Anterior cingulate cortex (tissue), 58 donors: ENCODE results near the gene LATS2.
A peak's percentile ranks its signal among the peaks of the same experiment; 100 is the strongest.

Experiments used
- DNase-seq, 58 donors: peaks; one replicate each; lab custom pipeline; 2025; lab: John Stamatoyannopoulos, UW

Gene LATS2

DNA sequence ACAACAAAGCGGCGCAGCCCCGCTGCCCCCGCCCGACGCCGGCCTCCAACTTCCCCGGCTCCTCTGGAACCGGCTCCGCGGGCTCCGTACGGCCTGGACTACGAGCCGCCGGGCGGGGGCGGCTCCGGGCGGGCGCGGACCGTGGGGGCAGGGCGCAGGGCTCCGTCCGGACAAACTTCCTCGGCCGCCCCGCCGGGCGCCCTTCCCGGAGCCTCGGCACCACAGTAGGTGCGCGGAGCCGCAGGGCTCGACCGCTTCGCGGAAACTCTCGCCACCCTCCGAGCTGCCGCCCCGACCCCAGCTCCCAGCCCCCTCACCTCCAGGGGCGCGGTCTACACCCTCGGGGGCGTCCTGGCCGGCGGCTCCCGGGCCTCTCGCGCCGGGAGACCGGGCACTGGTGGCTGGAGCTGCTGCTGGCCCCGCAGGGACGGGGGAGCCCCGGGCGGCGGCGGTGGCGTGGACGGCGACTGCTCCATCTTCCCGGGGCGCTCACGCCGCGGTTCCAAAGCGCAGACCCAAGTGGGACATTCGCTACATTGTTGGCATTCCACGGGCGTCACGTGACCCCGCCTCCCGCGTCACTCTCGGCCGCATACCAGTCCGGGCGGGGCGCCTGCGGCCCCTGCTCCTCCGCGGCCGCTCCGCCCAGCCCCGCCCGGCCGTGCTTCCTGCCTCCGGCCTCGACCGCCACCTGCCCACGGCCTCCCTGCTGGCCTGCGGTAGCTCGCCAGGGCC lies at the start of gene LATS2:
TSS of gene LATS2 (minus strand) at position 558 of the 735 bp plus-strand sequence. CDS start 15,560 bp downstream, outside the sequence.
- peak in 55 of 58 donors; percentile 10 to 94 (median 75) for DNase-seq

DNA sequence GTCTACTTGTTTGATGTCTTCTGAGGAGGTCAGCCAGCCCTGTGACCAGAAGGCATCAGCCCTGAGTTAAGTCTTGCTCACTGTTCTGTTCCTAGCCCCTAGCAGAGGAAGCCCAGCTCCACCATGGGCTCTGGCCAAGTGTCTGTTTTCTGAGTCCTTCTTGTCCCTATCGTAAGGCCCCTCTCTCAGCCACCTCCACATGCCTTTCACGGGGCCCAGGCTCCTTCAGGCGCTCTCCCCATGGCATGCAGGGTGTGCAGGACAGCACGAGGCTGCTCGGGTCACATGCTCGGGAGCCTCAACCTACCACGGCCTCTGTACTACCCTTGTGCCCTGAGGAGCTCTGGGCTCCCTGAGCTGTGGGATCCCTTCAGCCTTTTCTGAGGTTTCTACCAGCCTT lies 47.8 kb upstream of the LATS2 start:
- DNase-seq: no peak

DNA sequence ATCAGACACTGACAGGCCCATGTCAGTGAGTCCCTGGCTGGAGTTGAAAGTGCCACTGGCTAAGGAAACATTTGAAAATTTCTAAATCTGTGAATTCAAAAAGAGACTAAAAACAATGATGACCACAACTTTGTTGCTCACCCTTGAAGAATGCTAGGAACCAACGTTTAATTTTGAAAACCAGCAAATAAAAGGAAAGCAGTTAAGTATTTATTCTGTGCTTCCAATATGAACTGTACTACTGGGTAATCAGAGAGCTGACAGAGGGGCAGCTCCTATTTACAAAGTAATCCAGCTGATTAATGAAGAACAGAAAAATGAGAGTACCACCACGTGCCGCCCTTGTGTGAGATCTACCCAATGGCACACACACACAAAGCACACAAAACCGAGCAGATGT lies 44.7 kb upstream of the LATS2 start:
- DNase-seq: no peak

DNA sequence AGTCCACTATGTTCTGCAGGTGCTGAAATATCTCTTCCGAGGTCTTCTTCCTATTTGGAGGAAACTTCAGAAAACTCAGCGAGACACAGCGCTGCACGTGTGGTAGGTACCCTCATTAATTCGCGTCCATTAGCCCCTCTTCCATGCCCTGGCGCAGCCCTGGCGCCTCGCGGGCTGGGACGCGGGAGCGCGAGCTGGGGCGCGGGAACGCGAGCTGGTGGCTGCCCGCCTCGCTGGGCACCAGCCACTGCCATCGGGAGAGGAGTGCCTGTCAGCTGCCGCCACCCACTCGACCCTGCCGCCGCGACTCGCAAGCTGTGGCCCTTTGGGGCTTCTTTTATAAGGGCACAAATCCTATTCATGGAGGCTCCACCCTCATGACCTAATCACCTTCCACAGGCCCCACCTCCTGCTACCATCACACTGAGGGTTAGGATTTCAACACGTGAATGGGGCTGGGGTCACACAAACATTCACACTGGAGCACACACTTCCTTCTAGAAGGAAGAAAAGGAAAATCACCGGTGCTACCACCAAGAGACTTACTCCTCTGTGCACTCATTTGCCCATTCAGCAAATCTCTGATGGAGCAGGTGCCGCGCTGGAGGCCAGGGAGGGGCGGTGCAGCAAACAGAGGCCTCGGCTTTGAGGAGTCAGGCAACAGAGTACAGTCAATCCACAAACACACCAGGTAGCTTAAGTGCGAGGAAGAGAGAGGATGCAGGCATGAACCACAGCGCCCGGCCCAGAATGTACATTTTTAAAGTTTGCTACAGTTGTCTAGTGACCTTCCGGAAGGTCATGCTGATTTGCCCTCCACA lies 43.0 kb upstream of the LATS2 start:
- no peak for DNase-seq

DNA sequence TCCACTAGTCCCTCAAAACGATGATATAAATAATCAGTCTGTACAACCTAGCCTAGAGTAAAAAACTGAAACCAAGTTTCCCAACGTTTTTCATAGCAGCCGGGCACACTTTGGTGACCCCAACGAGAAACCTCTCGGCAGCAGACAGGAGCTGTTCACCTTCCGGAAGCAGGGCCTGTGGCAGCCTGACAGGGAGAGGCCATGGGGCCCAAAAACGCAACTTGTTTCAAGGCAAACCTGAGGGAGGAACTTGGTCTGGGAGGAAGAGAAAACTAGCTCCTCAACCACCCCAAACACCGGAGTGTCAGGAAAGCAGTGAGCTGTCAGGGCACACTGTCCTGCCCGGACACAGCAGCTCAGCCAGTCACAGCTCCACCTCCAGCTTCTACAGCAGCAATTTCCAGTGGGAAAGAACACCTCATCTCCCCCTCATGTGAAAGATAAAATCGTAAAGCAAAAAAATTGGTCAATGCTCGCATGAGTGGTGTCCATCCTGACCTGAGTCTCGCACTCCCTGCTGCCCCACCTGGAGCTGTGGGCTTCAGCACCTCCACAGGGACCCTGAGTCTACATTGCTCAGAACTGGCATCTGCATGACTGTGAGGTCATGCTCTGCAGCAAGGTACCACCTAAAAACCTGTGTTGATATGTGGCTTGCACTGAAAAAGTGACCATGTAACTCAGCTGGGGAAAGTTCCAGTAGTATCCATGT lies 40.6 kb upstream of the LATS2 start:
- no peak for DNase-seq

DNA sequence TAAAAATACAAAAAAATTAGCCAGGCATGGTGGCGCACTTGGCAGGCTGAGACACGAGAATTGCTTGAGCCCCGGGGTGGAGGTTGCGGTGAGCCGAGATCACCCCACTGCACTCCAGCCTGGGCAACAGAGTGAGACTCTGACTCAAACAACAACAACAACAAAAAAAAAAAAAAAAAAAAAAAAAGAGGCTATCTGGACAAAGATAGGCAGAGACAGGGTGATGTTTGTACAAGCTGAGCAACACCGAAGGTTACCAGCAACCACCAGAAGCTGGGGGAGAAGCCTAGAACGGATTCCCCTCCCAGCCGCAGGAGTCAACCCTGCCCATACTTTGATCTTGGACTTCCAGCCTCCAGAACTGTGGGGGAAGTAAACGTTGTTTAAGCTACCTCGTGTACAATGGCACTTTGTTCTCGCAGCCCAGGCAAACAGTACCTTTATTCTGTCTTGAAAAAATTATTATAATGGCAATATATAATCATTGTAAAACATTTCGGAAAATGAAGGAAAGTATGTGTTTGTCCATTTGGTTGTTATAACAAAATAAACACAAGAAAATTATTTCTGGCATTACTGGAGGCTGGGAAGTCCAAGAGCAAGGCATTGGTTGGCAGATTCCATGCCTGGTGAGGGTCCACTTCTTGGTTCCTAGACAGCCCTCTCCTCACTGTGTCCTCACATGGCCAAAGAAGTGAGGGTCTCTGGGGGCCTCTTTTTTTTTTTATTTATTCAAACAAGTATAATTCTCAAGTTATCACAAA lies 39.8 kb upstream of the LATS2 start:
- no peak for DNase-seq

DNA sequence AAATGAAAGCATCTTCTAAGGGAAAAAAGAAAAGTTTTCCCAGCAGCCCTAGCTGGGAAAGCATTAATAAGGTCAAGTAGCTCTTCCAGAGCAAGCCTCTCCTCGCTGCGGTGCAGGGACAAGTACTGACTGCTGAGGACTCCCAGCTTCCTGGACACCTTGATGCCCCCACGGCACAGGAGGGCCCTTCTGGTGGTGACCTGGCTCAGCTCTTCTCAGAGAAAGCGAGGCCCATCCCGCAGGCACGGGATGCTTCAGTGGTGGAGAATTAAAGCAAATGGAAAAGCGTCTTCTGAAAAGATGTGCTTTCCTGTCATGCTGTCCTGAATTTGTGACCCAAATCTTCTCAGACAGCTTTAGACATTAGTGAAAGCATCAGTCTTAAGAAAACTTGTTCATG lies 38.8 kb upstream of the LATS2 start:
- DNase-seq: no peak

DNA sequence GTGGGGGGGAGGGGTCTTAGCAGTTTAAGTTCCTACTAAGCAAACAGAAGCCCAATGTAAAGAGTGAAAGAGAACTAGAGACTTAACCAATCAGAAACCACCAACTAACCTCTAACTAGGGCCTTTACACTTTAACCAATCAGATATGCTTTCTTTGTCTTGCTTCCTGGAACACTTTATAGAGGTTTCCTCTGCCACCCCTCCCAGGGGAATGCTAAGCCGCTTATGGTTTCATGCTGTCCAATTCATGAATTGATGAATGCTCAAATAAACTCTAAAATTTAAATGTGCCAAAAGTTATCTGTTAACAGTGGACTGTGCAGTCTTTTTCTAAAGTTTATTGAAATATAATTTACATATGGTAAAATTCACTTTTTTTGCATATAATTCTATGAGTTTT lies 33.9 kb upstream of the LATS2 start:
- DNase-seq: no peak

DNA sequence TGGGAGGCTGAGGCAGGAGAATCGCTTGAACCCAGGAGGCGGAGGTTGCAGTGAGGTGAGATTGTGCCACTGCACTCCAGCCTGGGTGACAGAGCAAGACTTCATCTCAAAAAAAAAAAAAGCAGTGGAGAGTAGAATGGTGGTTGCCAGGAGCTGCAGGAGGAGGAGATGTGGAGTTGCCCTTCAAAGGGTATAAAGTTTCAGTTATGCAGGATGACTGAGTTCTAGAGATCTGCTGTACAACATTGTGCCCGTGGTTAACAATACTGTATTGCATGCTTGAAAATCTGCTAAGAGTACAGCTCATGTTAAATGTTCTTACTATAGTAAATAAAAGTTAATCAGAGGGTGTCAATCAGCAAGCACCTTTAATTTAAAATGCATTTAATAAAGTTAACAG lies 28.4 kb upstream of the LATS2 start:
- no peak for DNase-seq

DNA sequence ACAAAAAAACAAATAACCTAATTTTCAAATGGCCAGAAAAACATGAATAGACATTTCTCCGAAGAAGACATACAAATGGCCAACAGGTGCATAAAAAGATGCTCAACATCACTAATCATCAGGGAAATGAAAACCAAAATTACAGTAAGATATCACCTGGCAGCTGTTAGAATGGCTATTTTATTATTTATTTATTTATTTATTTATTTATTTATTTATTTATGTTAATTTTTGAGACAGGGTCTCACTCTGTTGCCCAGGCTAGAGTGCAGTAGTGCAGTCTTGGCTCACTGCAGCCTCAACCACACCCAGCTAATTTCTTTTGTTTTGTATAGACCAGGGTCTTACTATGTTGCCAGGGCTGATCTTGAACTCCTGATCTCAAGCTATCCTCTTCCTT lies 27.1 kb upstream of the LATS2 start:
- DNase-seq: no peak

DNA sequence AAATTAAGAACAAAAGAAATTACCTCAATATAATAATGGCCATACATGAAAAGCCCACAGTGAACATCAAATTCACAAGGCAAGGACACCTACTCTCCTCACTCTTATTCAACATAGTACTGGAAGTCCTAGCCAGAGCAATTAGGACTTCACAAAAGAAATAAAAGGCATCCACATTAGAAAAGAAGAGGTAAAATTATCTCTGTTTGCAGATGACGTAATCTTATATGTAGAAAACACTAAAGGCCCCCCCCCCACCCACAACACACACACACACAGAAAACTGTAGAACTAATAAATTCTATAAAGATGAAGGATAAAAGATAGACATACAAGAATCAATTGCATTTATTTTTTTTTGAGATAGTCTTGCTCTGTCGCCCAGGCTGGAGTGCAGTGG lies 25.5 kb upstream of the LATS2 start:
- DNase-seq: no peak

DNA sequence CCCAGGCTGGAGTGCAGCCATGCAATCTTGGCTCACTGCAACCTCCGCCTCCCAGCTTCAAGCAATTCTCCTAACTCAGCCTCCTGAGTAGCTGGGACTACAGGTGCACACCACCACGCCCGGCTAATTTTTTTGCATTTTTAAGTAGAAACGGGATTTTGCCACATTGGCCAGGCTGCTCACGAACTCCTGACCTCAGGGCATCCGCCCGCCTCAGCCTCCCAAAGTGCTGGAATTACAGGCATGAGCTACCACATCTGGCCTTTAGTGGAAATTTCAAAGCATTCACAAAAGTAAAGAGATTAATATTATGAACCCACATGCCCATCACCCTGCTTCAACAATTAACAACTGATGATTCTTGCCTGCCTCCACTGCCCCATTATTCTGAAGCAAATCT lies 20.5 kb upstream of the LATS2 start:
- no peak for DNase-seq

DNA sequence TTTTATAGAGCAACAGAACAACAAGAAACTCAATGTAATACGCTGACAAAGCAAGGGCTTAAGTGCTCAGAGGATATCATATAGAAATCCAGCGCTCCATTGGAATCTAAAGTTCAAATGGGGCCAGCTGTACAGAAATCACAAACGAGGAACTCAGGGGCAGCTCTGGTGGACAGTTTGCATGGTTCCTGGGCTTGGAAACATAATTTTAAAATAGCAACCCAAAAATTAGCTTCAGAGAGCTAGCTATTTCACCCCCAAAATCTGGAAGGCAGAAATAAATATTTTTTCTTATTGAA lies 19.2 kb upstream of the LATS2 start:
- DNase-seq: no peak

DNA sequence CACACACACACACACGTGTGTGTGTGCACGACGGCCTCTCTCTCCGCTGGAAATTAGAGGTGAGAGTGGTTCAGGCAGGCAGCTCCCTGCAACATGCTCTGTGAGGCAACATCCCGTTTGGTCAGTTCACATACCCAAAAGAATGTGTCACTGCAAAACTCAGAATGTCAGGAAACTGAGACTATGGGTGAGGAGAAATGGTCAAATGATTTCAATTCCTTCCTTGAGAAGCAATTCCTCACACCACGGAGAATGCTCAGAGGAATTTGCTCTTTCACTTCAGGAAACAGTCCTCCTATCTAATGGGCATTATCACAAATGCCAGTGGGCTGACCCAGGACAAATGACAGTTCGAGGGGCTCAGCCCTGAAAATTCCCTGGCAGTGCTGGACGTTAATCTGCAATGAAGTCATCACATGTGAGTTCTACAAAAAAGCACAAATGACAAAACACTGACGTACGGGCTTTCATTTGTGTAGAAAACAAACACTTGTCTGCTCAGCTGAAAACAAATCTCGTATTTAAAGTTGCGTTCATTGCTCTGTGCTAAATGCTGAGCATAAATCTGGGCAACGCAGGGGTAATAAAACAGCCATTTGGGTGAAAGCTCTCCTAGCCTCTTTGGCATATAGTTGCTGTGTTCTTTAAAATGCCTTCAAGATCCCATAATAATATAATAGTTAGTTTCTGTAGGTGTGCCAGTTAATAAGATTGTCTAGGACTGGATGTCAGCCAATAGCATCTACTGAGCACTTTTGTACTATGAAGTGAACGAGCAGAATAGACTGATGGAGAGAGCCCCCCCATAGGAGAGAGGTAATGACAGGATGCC lies 18.6 kb upstream of the LATS2 start:
- DNase-seq: no peak

DNA sequence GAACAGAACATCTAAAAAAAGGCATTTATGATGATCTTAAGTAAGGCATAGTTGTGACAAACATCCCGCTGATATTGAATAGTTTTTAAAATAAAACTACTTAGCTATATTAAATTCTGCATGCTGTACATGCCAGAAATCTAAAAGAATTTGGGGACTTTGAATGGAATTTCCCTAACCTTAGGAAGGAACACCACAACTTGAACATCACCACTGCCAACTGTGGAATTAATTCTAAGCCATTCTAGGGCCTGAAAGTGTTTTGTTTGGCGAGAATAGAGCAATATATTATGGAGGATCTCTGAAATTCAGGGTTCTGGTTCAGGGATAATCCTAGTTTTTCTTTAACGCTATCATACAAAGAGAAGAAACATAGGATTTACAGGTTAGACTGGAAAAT lies 17.8 kb upstream of the LATS2 start:
- DNase-seq: no peak

DNA sequence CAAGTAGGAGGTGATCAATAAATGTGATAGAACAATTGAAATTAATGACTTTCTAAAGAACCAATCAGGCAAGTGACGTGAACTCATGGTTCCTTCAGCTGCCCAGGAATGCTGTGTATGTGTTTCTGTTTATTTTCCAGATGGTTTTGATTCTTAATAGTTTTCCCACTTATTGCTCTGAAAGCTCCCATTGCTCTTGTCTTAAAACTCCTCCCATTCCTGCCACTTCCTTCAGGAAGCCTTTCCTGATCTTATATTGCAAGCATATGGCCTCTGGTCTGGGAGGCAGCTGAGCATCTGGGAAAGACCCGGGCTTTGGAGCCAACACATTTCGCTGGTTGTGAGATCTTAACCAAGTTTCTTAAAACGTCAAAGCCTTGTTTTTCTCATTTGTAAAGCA lies 17.1 kb upstream of the LATS2 start:
- no peak for DNase-seq

DNA sequence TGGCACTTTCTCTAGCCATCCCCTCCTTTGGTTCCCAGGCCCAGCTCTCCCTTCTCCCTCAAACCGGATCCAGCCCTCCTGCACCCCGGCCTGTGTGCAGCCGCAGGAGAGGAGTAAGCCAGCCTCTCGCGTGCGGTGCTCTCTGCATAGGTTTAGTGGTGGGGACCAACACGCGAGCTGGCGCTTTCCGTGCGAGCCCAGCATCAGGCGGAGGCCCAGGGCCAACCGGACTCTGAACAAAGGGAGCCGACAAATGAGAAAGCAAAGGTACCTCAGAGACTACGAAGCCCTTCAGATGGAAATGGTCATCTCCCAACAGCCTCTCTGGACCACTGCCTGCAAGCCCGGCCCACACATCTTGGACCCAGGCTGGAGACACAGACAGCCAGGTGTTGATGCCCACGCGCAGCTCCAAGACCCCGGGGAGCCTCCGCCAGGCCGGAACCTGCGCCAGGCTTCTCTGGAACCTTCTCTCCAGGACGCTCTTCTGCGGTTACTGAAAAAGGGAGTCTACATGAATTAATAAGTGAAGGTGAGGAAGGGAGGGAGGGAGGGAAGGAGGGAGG lies 16.5 kb upstream of the LATS2 start:
- DNase-seq: no peak

DNA sequence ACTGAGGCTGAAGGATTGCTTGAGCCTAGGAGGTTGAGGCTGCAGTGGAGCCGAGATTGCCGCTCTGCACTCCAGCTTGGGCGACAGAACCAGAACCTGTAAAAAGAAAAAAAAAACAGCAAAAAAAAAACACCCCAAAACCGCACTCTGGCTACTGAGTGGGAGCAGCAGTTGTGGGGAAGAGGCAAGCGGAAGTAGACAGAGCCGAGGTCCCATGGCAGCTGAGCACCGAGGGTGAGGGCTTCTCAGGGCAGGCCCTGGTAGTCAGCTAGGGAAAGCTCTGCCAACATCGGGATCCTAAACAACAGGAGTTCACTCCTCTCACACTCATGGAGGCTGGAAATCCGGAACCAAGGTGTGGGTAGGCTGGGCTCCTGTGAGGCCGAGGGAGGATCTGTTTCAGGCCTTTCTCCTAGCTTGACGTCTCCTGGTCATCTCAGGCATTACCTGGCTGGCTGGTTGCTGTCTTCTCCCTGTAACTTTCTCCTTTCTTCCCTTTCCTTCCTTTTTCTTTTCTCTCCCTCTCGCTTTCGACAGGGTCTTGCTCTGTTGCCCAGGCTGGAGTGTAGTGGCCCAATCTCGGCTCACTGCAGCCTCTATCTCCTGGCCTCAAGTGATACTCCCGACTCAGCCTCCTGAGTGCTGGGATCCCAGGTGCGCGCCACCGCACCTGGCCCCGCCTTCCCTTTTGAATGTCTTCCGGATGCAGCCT lies 15.8 kb upstream of the LATS2 start:
- DNase-seq: no peak

DNA sequence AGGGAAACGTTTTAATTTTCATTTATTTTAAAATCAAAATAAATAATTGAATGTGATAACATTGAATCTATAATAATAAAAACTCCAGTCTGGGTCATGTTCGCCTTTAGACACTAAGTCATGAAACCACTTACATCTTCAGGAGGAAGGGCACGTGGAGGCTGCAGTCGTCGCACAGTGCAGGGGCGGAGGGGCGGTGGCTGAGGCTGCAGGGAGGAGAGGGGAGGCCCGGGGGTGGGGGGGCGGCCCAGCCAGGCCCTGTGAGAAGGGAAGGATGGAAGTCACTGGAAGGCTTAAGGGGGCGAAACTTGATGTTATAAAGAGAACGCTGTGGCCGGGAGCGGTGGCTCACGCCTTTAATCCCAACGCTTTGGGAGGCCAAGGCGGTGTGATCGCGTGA lies 14.9 kb upstream of the LATS2 start:
- DNase-seq: no peak
